Caco-2 (cell line): Measurements from ENCODE around the gene PARVB. TPM values are rescaled to one million over a fixed set of nuclear protein-coding genes. Genes with fewer than 3 reads are reported as not detected.

Experiments used
- BruUV-seq: library from RNA; stranded (reverse); fragments of 400-500 nt; replicated peaks from 2 replicates; lab custom pipeline; 2021; lab: Mats Ljungman, UMichigan
- CTCF ChIA-PET: fragments of 300-600 bp; sonication (Branson Sonifier 250); formaldehyde crosslinking; loops from one replicate; lab custom pipeline; 2022; ENCODE audit warnings: antibody characterized with exemption; lab: Charles Lee
- POLR2A ChIA-PET: fragments of 300-600 bp; sonication (Branson Sonifier 250); formaldehyde crosslinking; loops from one replicate; lab custom pipeline; 2022; ENCODE audit warnings: antibody characterized with exemption; lab: Charles Lee
- DNase-seq, 2 experiments: peaks; one replicate each; pipeline versions ENCODE4 v3.0.0 to v3.0.0-alpha.2; 2020 to 2022
- H3K27me3 ChIP-seq: replicated peaks from 2 replicates; pipeline ENCODE4 v1.6.0; 2011; ENCODE audit warnings: low read length; ENCODE audit not compliant: control insufficient read depth, insufficient read depth
- H3K36me3 ChIP-seq: 2 replicates; pipeline ENCODE4 v1.5.1; 2011; ENCODE audit warnings: low read length; ENCODE audit not compliant: control insufficient read depth, insufficient read depth
- H3K4me1 ChIP-seq: fragments of 250-450 bp; sonication (Bioruptor Pico); 2 replicates; pipeline ENCODE4 v1.5.1; 2020; ENCODE audit warnings: mild to moderate bottlenecking
- H3K4me3 ChIP-seq: 2 replicates; pipeline ENCODE4 v1.5.1; 2011; ENCODE audit warnings: low read depth, mild to moderate bottlenecking, control low read depth, low read length
- H3K9me3 ChIP-seq: fragments of 250-450 bp; sonication (Bioruptor Pico); 2 replicates; pipeline ENCODE4 v1.5.1; 2020; ENCODE audit warnings: mild to moderate bottlenecking, moderate library complexity
- H3K27ac Mint-ChIP-seq: one replicate; pipeline ENCODE4 v1.8.0; 2022; ENCODE audit warnings: mixed read lengths; ENCODE audit not compliant: unreplicated experiment
- H3K27me3 Mint-ChIP-seq: one replicate; pipeline ENCODE4 v1.8.0; 2022; ENCODE audit warnings: mixed read lengths; ENCODE audit not compliant: insufficient read depth, unreplicated experiment
- H3K36me3 Mint-ChIP-seq: one replicate; pipeline ENCODE4 v1.8.0; 2022; ENCODE audit warnings: mild to moderate bottlenecking, mixed read lengths; ENCODE audit not compliant: insufficient read depth, unreplicated experiment
- H3K4me1 Mint-ChIP-seq: one replicate; pipeline ENCODE4 v1.8.0; 2022; ENCODE audit warnings: low read depth, mixed read lengths; ENCODE audit not compliant: unreplicated experiment
- H3K4me3 Mint-ChIP-seq: one replicate; pipeline ENCODE4 v1.8.0; 2022; ENCODE audit warnings: mild to moderate bottlenecking, moderate library complexity, mixed read lengths; ENCODE audit not compliant: unreplicated experiment
- H3K9me3 Mint-ChIP-seq: one replicate; pipeline ENCODE4 v1.8.0; 2022; ENCODE audit warnings: mixed read lengths; ENCODE audit not compliant: unreplicated experiment
- intact Hi-C: fragments of 100-400 bp; cut with micrococcal nuclease; formaldehyde crosslinking; loops from one replicate; pipeline ENCODE4 v1.10.0; 2022; ENCODE audit not compliant: unreplicated experiment
- total RNA-seq: library from RNA; stranded (reverse); gene quantifications from 2 replicates; pipeline ENCODE4 v1.2.3, GENCODE V29; 2022
- TF ChIP-seq, protein P1 (sequence below), 2 experiments: fragments of 200-600 bp in 1 of 2; IDR thresholded peaks; 1 replicate in 1 of 2; 2 replicates in 1 of 2; pipeline versions ENCODE4 v1.5.1 to v1.8.0; 2011 to 2022; ENCODE audit warnings: antibody characterized with exemption in 1 of 2, control low read depth in 1 of 2, inconsistent platforms in 1 of 2, low read depth in 1 of 2, low read length in 1 of 2, mild to moderate bottlenecking in 1 of 2, moderate library complexity in 1 of 2; ENCODE audit not compliant: insufficient read depth in 1 of 2, severe bottlenecking in 1 of 2, unreplicated experiment in 1 of 2

PARVB gene
- total RNA-seq, 1 experiment from 2014 or later = 28.8 TPM

- intact Hi-C loops = no loop called here
- TF ChIP-seq, protein P1, sequence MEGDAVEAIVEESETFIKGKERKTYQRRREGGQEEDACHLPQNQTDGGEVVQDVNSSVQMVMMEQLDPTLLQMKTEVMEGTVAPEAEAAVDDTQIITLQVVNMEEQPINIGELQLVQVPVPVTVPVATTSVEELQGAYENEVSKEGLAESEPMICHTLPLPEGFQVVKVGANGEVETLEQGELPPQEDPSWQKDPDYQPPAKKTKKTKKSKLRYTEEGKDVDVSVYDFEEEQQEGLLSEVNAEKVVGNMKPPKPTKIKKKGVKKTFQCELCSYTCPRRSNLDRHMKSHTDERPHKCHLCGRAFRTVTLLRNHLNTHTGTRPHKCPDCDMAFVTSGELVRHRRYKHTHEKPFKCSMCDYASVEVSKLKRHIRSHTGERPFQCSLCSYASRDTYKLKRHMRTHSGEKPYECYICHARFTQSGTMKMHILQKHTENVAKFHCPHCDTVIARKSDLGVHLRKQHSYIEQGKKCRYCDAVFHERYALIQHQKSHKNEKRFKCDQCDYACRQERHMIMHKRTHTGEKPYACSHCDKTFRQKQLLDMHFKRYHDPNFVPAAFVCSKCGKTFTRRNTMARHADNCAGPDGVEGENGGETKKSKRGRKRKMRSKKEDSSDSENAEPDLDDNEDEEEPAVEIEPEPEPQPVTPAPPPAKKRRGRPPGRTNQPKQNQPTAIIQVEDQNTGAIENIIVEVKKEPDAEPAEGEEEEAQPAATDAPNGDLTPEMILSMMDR (IDR thresholded peaks at IDR 0.05; ENCODE audit: insufficient read depth in 1 of 2, low read depth in 1 of 2, low read length in 1 of 2, severe bottlenecking in 1 of 2, unreplicated experiment in 1 of 2) = no peak
- Histone ChIP-seq H3K27me3 (no peaks in the 10 kb centered on the region), H3K36me3 (no peaks in the 10 kb centered on the region), H3K4me1 (no peaks in the 10 kb centered on the region), H3K9me3 (peaks cover 3% of the 10 kb centered on the region; the same call in 1 of the 2 replicates), H3K4me3 (no peak overlapping the region)
- no peak for DNase-seq
- BruUV-seq = no TSS peak
- ChIA-PET CTCF (no interaction called here), POLR2A (no interaction called here)
- H3K4me3 Mint-ChIP-seq = no peak overlapping the region
- no peaks in the 10 kb centered on the region for H3K27me3 Mint-ChIP-seq
- H3K36me3 Mint-ChIP-seq = no peaks in the 10 kb centered on the region
- no peaks in the 10 kb centered on the region for H3K4me1 Mint-ChIP-seq
- no peak overlapping the region for H3K27ac Mint-ChIP-seq
- H3K9me3 Mint-ChIP-seq = no peaks in the 10 kb centered on the region
Measured at GRCh38 chr22:44004104-44004460, 20.0 kb upstream of the PARVB start.

DNA sequence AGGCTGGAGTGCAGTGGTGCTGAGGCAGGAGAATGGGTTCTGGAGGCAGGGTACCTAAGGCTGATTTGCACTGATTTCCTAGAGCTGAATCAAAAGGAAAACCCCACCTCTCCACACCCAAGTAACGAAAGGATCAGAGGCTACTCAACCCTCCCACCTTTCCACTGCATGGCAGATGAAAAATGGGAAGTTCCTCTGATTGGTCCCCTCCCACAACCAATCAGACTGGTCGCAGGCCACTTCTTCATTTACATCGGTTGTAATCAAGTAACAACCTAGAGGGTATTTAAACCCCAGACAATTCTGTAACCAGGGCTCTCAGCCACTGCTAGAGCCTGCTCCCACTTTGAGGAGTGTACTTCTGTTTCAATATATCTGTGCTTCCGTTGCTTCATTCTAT lies 18.6 kb upstream of the PARVB start:
- no TSS peak for BruUV-seq
- H3K4me1 Mint-ChIP-seq = no peaks in the 10 kb centered on the region
- TF ChIP-seq, protein P1 (IDR thresholded peaks at IDR 0.05; ENCODE audit: insufficient read depth in 1 of 2, low read depth in 1 of 2, low read length in 1 of 2, severe bottlenecking in 1 of 2, unreplicated experiment in 1 of 2) = no peak
- CTCF ChIA-PET = no interaction called here
- Histone ChIP-seq H3K27me3 (no peaks in the 10 kb centered on the region), H3K4me1 (no peaks in the 10 kb centered on the region), H3K36me3 (no peaks in the 10 kb centered on the region), H3K9me3 (peaks cover 3% of the 10 kb centered on the region; the same call in 1 of the 2 replicates), H3K4me3 (no peak overlapping the region)
- H3K9me3 Mint-ChIP-seq = no peaks in the 10 kb centered on the region
- no peak overlapping the region for H3K27ac Mint-ChIP-seq
- intact Hi-C loops = no loop called here
- POLR2A ChIA-PET = no interaction called here
- no peaks in the 10 kb centered on the region for H3K36me3 Mint-ChIP-seq
- DNase-seq = no peak
- H3K27me3 Mint-ChIP-seq = no peaks in the 10 kb centered on the region
- H3K4me3 Mint-ChIP-seq = no peak overlapping the region

- DNase-seq = no peak
- Mint-ChIP-seq H3K27me3 (no peaks in the 10 kb centered on the region), H3K4me1 (no peaks in the 10 kb centered on the region), H3K4me3 (no peak overlapping the region), H3K36me3 (no peaks in the 10 kb centered on the region), H3K27ac (no peak overlapping the region), H3K9me3 (no peaks in the 10 kb centered on the region)
- intact Hi-C loops = no loop called here
- H3K4me3 ChIP-seq = no peak overlapping the region
- TF ChIP-seq, protein P1 (IDR thresholded peaks at IDR 0.05; ENCODE audit: insufficient read depth in 1 of 2, low read depth in 1 of 2, low read length in 1 of 2, severe bottlenecking in 1 of 2, unreplicated experiment in 1 of 2) = no peak
- H3K9me3 ChIP-seq = no peaks in the 10 kb centered on the region
- ChIA-PET CTCF (no interaction called here), POLR2A (no interaction called here)
- BruUV-seq = no TSS peak
- no peaks in the 10 kb centered on the region for H3K36me3 ChIP-seq
- H3K4me1 ChIP-seq = no peaks in the 10 kb centered on the region
- H3K27me3 ChIP-seq = no peaks in the 10 kb centered on the region
Measured at GRCh38 chr22:44012162-44012561, 11.9 kb upstream of the PARVB start.
